AG04450 (cell line): ENCODE data around the gene EMILIN1. TPM values are rescaled to one million over a fixed set of nuclear protein-coding genes. Genes with fewer than 3 reads are reported as not detected.

Source experiments
- CTCF ChIA-PET: fragments of 300-600, 350-600 bp; formaldehyde crosslinking; extraction: SDS; loops from one replicate; lab custom pipeline; 2022; ENCODE audit warnings: antibody characterized with exemption, inconsistent platforms; lab: Charles Lee
- POLR2A ChIA-PET: fragments of 350-600 bp; formaldehyde crosslinking; extraction: SDS; loops from one replicate; lab custom pipeline; 2021; ENCODE audit warnings: antibody characterized with exemption, inconsistent platforms; lab: Yijun Ruan, JAX
- DNase-seq: peaks from one replicate; pipeline ENCODE4 v3.0.0-alpha.2; 2011; ENCODE audit warnings: low read depth, low spot score
- H3K27ac ChIP-seq: one replicate; pipeline ENCODE4 v1.5.1; 2012; ENCODE audit warnings: low read depth, low read length, control low read depth
- H3K27me3 ChIP-seq: one replicate; pipeline ENCODE4 v1.6.0; 2012; ENCODE audit warnings: low read length; ENCODE audit not compliant: control insufficient read depth, insufficient read depth
- H3K4me3 ChIP-seq: 2 replicates; pipeline ENCODE4 v1.5.1; 2011; ENCODE audit warnings: mild to moderate bottlenecking, low read depth, low read length, control low read depth
- H3K9me3 ChIP-seq: 2 replicates; pipeline ENCODE4 v1.5.1; 2012; ENCODE audit warnings: low read length; ENCODE audit not compliant: control insufficient read depth, insufficient read depth
- CTCF ChIP-seq: IDR thresholded peaks from 2 replicates; pipeline ENCODE4 v1.5.1; 2011; ENCODE audit warnings: low read depth, low read length, control low read depth, inconsistent platforms
- polyA plus RNA-seq: library from polyadenylated mRNA; depleted of rRNA; stranded (reverse); fragments of >200 nt; gene quantifications from 2 replicates; pipeline ENCODE4 v1.2.3, GENCODE V29; 2011

The EMILIN1 gene
- polyA plus RNA-seq, 1 experiment, result 68.3 TPM

GRCh38 chr2:27122791-27123190 is 44.4 kb downstream of the EMILIN1 start:
- POLR2A ChIA-PET, result interaction anchor here (1.0 kb wide), 1 partner anchor 45 kb away, joined by 3 read pairs; the partner anchor contains the start of gene EMILIN1
- Histone ChIP-seq H3K4me3 (no peak overlapping the region), H3K27me3 (peaks cover 39% of the 10 kb centered on the region), H3K9me3 (no peaks in the 10 kb centered on the region; the same call in 1 of the 2 replicates), H3K27ac (no peak overlapping the region)
- DNase-seq, result no peak
- CTCF ChIA-PET, result interaction anchor here (1.1 to 2.6 kb wide), 3 partner anchors 11 to 157 kb away, joined by 5 to 12 read pairs (median 10); partner anchors contain the start of gene PREB
- TF ChIP-seq CTCF, result no peak

- H3K27me3 ChIP-seq, result peaks cover 32% of the 10 kb centered on the region
- TF ChIP-seq CTCF, result no peak
- no peak for DNase-seq
- ChIA-PET CTCF (interaction anchor here (1.0 to 2.6 kb wide), 5 partner anchors 10 to 156 kb away, joined by 5 to 12 read pairs (median 6); partner anchors contain the start of gene PREB), POLR2A (interaction anchor here (1.0 to 1.1 kb wide), 2 partner anchors 10 to 45 kb away, joined by 3 read pairs; partner anchors contain the start of gene EMILIN1)
- H3K9me3 ChIP-seq, result no peaks in the 10 kb centered on the region; the same call in 1 of the 2 replicates
- peak within 1 kb of the TSS; percentile 62 for H3K4me3 ChIP-seq
- H3K27ac ChIP-seq, result no peak within 1 kb of the TSS
Measured at GRCh38 chr2:27123302-27124150, 45.1 kb downstream of the EMILIN1 start, which contains the start of gene ABHD1. Gene ABHD1, plus strand, starts transcription at chr2:27123815. Its CDS starts 134 bp downstream, at chr2:27123949.

DNA sequence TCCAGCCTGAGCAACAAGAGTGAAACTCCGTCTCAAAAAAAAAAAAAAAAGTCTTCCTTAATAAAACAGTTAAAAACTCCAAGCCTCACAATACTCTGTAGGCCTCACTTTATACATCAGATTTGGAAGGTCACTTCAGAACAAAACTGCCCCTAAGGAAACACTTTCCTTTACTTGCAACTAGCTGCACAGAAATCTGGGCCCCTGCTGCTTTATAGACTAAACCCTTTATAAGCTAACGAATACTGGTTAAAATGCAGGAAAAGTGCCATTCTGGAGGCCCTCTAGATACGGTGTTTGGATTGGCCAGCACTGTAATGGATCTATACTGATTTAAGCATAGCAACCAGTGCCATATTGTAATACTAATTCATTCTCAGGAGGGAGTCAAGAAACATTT is 46.7 kb downstream of the EMILIN1 start:
- H3K27me3 ChIP-seq, result peaks cover 21% of the 10 kb centered on the region
- TF ChIP-seq CTCF, result no peak
- ChIA-PET POLR2A (interaction anchor here (0.8 kb wide), 1 partner anchor 178 kb away, joined by 5 read pairs; no protein-coding TSS in a partner anchor), CTCF (interaction anchor here (0.6 to 2.6 kb wide), 3 partner anchors 26 to 155 kb away, joined by 3 to 10 read pairs (median 6); no protein-coding TSS in a partner anchor)
- DNase-seq, result no peak
- no peaks in the 10 kb centered on the region; the same call in 1 of the 2 replicates for H3K9me3 ChIP-seq
- H3K27ac ChIP-seq, result no peak overlapping the region
- H3K4me3 ChIP-seq, result no peak overlapping the region

DNA sequence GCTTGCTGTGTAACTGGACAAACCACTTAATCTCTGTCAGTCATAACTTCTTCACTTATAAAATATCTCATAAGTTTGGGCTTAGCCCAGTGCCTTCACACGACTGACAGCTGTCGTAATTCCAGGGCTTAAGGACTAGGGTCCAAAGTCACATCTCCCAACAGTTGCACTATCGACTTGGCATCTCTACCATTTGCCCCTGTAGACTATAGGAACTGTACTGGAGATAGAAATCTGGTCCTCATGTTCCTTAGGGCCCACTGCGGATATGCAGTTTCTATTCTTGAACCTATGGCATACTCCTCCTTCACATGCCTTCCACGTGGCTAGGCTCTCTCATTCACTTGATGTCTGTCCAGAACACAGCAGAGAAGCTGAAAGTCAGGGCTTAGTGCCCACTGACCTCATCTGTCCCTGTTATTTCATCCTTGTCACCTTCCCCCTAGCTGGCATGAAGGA is 47.9 kb downstream of the EMILIN1 start:
- Histone ChIP-seq H3K27me3 (peaks cover 14% of the 10 kb centered on the region), H3K27ac (no peak overlapping the region), H3K9me3 (no peaks in the 10 kb centered on the region; the same call in 1 of the 2 replicates), H3K4me3 (no peak overlapping the region)
- POLR2A ChIA-PET, result no interaction called here
- CTCF ChIA-PET, result no interaction called here
- TF ChIP-seq CTCF, result no peak
- DNase-seq, result no peak
